BJ (cell line): ENCODE results near the gene PTPRU. TPM values are rescaled to one million over a fixed set of nuclear protein-coding genes. Genes with fewer than 3 reads are reported as not detected.

Source experiments
- CTCF ChIA-PET: fragments of 350-600 bp; formaldehyde crosslinking; extraction: SDS; loops from one replicate; lab custom pipeline; 2021; ENCODE audit warnings: antibody characterized with exemption, inconsistent platforms; lab: Yijun Ruan, JAX
- POLR2A ChIA-PET: fragments of 300-600 bp; sonication (Branson Sonifier 250); formaldehyde crosslinking; extraction: SDS; loops from one replicate; lab custom pipeline; 2021; ENCODE audit warnings: antibody characterized with exemption; lab: Charles Lee
- DNase-seq: peaks from one replicate; pipeline ENCODE4 v3.0.0-alpha.2; 2011; ENCODE audit warnings: low read depth
- H3K27me3 ChIP-seq: 2 replicates; pipeline ENCODE4 v1.6.0; 2011; ENCODE audit warnings: low read length; ENCODE audit not compliant: control insufficient read depth, insufficient read depth
- H3K36me3 ChIP-seq: 2 replicates; pipeline ENCODE4 v1.5.1; 2011; ENCODE audit warnings: low read length; ENCODE audit not compliant: control insufficient read depth, insufficient read depth
- H3K4me3 ChIP-seq: 2 replicates; pipeline ENCODE4 v1.5.1; 2011; ENCODE audit warnings: low read depth, mild to moderate bottlenecking, control low read depth, low read length
- polyA plus RNA-seq: library from polyadenylated mRNA; depleted of rRNA; stranded (reverse); fragments of >200 nt; gene quantifications from 2 replicates; pipeline ENCODE4 v1.2.3, GENCODE V29; 2011
- TF ChIP-seq, protein P1 (sequence below): IDR thresholded peaks from 2 replicates; pipeline ENCODE4 v1.5.1; 2011; ENCODE audit warnings: low read depth, mild to moderate bottlenecking, control low read depth, inconsistent platforms, low read length, moderate library complexity; ENCODE audit not compliant: insufficient read depth

The PTPRU gene
- polyA plus RNA-seq, 1 experiment = 19.8 TPM

DNA sequence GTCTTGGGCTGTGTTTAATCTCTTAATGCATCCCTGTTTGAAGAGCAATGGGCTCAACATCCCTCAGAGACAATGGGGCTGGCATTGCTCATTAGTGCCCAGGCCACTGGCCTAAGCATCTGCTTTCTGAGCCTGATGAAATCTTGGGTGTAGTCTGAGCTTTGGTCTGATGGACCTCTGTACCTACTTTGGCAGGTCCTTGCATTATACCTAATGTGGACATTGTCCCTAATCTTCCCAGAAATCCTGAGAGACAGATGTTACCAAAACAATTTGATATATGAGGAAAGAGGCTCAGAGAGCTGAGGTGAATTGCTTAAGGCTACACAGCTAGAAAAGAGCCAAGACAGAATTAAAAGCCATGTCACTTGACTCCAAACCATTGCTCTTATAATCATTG lies 95.0 kb downstream of the PTPRU start:
- CTCF ChIA-PET = interaction anchor here (0.6 to 3.4 kb wide), 8 partner anchors 10 to 1376 kb away, joined by 3 to 14 read pairs (median 4); no protein-coding TSS in a partner anchor
- TF ChIP-seq, protein P1, sequence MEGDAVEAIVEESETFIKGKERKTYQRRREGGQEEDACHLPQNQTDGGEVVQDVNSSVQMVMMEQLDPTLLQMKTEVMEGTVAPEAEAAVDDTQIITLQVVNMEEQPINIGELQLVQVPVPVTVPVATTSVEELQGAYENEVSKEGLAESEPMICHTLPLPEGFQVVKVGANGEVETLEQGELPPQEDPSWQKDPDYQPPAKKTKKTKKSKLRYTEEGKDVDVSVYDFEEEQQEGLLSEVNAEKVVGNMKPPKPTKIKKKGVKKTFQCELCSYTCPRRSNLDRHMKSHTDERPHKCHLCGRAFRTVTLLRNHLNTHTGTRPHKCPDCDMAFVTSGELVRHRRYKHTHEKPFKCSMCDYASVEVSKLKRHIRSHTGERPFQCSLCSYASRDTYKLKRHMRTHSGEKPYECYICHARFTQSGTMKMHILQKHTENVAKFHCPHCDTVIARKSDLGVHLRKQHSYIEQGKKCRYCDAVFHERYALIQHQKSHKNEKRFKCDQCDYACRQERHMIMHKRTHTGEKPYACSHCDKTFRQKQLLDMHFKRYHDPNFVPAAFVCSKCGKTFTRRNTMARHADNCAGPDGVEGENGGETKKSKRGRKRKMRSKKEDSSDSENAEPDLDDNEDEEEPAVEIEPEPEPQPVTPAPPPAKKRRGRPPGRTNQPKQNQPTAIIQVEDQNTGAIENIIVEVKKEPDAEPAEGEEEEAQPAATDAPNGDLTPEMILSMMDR = no peak
- DNase-seq = no peak
- H3K36me3 ChIP-seq = peaks cover 7% of the 10 kb centered on the region
- no peak overlapping the region for H3K4me3 ChIP-seq
- POLR2A ChIA-PET = no interaction called here
- no peaks in the 10 kb centered on the region for H3K27me3 ChIP-seq

DNA sequence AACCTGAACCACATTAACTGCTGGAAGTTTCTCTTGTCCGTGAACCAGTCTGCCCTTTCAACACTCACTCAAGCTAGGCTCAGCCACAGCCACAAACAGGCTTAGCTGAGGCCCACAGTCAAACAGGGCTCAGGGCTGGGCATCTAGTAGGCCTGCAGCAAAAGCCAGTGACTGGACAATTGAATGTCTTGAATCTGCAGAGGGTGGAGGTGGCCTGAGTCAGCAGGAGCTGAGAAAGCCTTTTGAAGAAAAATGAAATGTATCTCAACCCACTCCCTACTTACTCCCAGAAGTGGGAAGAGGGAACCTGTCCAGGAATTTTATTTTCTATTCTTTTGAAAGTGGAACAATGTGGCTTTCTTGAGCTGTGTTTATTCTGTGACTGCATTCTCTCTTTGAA lies 95.4 kb downstream of the PTPRU start:
- Histone ChIP-seq H3K27me3 (no peaks in the 10 kb centered on the region), H3K4me3 (no peak overlapping the region), H3K36me3 (peaks cover 5% of the 10 kb centered on the region)
- ChIA-PET CTCF (interaction anchor here (1.1 to 3.4 kb wide), 7 partner anchors 10 to 1375 kb away, joined by 3 to 14 read pairs (median 4); no protein-coding TSS in a partner anchor), POLR2A (no interaction called here)
- DNase-seq = no peak
- TF ChIP-seq, protein P1 = no peak

DNA sequence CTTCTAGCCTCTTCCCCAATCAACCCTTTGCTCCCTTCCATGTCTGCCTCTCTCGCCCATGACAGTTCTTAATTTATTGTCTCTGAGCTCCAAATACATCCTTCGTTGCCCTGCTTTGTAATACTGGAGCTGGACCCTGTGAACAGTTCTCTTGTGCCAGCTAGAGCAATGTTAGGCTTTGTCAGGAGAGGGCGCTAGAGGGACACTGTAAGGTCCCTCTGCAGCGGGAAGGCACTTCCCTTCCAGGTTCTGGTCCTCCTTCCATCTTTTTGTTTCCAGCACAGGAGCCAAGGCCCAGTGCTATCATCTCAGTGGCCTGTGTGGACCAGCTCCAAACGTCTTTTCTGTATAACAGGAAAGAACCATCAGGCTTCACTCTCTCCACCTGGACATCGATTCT lies 95.9 kb downstream of the PTPRU start:
- ChIA-PET CTCF (interaction anchor here (0.7 to 3.4 kb wide), 9 partner anchors 9 to 1375 kb away, joined by 3 to 14 read pairs (median 4); no protein-coding TSS in a partner anchor), POLR2A (no interaction called here)
- peaks cover 3% of the 10 kb centered on the region; the same call in 1 of the 2 replicates for H3K36me3 ChIP-seq
- no peak for DNase-seq
- TF ChIP-seq, protein P1 = peak; percentile 53
- peaks cover 2% of the 10 kb centered on the region for H3K27me3 ChIP-seq
- no peak overlapping the region for H3K4me3 ChIP-seq

DNA sequence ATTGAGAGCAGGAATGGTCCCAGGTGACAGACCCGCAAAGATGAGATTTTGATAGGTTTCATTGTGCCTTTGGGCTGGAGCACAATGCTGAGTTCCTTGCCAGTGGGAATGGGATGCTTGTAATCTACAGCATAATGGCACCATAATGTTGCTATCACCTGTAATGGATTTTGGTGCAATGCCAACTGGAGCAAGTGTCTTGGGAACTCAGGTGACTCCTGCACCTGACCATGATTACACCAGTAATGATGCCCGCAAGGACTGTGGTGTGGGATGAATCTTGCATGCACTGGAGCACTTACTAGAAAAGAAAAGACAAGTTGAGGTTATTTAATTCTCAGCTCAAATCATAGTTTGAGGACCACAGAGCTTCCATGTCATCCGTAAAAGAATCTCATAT lies 96.7 kb downstream of the PTPRU start:
- no peak for DNase-seq

DNA sequence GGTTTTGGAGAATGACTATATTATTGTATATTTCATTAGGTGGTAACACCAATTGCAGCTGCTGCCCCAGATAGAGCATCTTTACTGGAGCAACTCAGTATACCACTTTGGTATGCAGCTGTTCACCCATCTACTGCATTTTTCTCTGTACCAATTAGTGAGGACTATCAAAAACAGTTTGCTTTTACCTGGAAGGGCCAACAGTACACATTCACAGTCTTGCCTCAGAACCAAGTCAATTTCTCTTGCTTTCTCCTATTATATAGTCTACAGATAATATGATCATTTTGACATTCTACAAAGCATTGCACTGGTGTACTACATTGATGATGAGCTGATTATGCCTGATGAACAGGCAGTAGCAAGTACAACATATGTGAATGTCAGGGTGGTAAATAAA lies 99.3 kb downstream of the PTPRU start:
- H3K36me3 ChIP-seq = no peaks in the 10 kb centered on the region

More for the DNA sequence above, 96.7 kb downstream of the PTPRU start:
- TF ChIP-seq, protein P1 = no peak
- ChIA-PET POLR2A (no interaction called here), CTCF (interaction anchor here (0.7 to 3.4 kb wide), 4 partner anchors 9 to 93 kb away, joined by 4 to 14 read pairs (median 6); no protein-coding TSS in a partner anchor)
- peaks cover 2% of the 10 kb centered on the region for H3K27me3 ChIP-seq
- no peaks in the 10 kb centered on the region for H3K36me3 ChIP-seq
- no peak overlapping the region for H3K4me3 ChIP-seq

More for the DNA sequence above, 99.3 kb downstream of the PTPRU start:
- ChIA-PET POLR2A (no interaction called here), CTCF (no interaction called here)
- no peak overlapping the region for H3K4me3 ChIP-seq
- peaks cover 7% of the 10 kb centered on the region for H3K27me3 ChIP-seq
- TF ChIP-seq, protein P1 = no peak
- DNase-seq = no peak
